ENCODE measurements around the gene KIRREL3.
A peak's percentile ranks its signal among the peaks of the same experiment; 100 is the strongest.
"Not testable (repeated sequence)": the region's sequence is repeated elsewhere in the genome, so short reads cannot be mapped to it uniquely, and the experiment has no call there.

The KIRREL3 gene

GRCh38 chr11:126413426-126413825 is 587.1 kb downstream of the KIRREL3 start:
- no peak for FAIRE-seq
- no peak for DNase-seq (ENCODE audit: low spot score)

DNA sequence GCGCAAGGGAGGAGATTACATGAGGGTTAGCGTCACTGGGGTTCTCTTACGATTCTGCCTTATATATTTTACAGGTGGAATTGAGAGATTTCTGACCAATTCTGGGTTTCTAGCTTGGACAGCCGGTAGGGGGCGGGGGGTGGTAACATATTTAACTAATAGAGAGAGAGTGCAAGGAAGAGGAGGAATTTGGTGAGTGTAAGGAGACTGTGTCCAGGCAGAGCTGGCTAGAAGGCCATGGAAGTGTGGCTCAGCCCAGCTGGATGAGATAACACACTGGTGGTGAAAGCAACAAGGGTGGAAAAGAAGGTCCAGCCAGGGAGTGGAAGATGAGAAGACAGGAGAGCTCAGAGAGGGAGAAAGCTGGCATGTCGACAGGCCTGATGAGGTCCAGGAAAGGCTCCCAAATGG is 588.6 kb downstream of the KIRREL3 start:
- FAIRE-seq: no peak
- DNase-seq (ENCODE audit: low spot score): no peak

- DNase-seq (ENCODE audit: low spot score) (no peak), FAIRE-seq (no peak)
Measured at GRCh38 chr11:126410649-126411048, 589.9 kb downstream of the KIRREL3 start.

GRCh38 chr11:126409620-126409985 is 591.0 kb downstream of the KIRREL3 start:
- no peak for DNase-seq (ENCODE audit: low spot score)
- no peak for FAIRE-seq

DNA sequence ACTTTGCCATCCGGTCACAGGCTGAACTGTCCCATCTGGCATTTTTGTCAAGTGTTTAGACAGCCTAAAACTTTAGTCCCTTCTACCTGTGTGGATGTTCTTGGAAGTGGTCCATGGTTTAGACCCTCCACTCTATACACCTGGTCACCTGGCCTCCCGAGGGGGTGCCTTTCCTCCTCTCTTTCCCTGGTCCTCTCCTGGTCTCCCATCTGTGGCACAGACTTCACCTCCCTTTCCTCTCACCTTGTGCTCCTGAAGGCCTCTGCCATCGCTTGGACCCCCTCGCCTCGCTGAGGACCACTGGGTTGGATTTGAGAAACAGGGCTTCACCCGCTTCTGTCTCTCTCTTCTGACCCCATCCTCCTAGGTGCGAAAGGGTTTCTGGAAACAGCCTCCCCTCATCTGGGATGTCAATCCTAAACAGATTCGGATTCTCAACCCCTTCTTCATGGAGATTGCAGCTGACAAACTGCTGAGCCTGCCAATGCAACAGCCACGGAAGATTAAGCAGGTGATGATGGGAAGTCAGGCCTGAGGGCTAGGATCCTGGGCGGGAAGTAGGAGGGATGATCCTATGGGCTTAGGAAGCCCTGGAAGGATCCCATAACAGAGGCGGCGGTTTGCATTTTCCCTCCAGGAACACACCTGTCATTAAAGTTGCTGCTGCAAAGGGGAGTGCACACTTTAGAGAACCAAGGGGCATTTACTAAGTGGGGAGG is 591.5 kb downstream of the KIRREL3 start:
- FAIRE-seq (no peak), DNase-seq (ENCODE audit: low spot score) (no peak)

GRCh38 chr11:126408496-126408895 is 592.1 kb downstream of the KIRREL3 start:
- DNase-seq (ENCODE audit: low spot score) (no peak), FAIRE-seq (no peak)

- FAIRE-seq: no peak
- no peak for DNase-seq (ENCODE audit: low spot score)
Measured at GRCh38 chr11:126407682-126408288, 592.8 kb downstream of the KIRREL3 start.

DNA sequence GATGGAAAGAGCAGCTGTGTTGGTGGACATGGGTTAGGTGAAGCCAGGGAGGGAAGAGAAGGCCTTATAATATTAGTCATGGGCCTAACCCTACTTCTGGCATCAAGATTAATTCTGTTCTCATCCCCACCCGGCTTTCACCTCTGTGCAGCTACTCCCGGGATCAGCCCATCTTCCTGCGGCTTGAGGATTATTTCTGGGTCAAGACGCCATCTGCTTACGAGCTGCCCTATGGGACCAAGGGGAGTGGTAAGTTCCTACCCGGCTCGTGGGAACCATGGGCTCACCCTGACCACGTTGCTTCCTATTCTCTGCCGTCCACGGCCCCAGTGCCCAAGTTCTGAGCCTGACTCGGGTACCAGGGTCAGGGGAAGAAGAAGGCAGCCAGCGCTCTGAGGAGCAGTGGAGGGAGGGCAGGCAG is 593.5 kb downstream of the KIRREL3 start:
- FAIRE-seq: no peak
- DNase-seq (ENCODE audit: low spot score): no peak

- no peak for DNase-seq (ENCODE audit: low spot score)
- no peak for FAIRE-seq
Measured at GRCh38 chr11:126406368-126406767, 594.2 kb downstream of the KIRREL3 start.

- DNase-seq (ENCODE audit: low spot score): no peak
Measured at GRCh38 chr11:126405906-126406305, 594.7 kb downstream of the KIRREL3 start.

GRCh38 chr11:126405374-126405773 is 595.2 kb downstream of the KIRREL3 start:
- DNase-seq (ENCODE audit: low spot score): no peak

More at GRCh38 chr11:126405906-126406305, 594.7 kb downstream of the KIRREL3 start:
- FAIRE-seq: no peak

DNA sequence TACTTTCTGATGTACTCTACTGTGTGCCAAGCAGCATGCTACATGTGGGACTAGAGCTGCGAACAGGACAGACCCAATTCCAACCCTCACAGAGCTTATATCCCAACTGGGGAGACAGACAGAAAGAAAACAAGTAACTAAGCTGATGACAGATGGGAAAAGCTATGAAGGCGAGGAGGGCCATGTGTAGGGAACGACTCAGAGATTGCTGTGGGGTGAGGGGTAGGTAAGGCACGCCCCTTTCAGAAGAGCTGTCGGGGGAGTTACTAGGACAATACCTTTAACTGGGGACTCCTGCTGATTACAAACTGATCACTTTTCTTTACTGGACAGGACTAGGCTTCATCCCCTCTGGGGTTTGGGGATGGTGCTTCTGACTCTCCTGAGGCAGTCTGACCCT is 596.2 kb downstream of the KIRREL3 start:
- no peak for DNase-seq (ENCODE audit: low spot score)
- FAIRE-seq: no peak

More at GRCh38 chr11:126405374-126405773, 595.2 kb downstream of the KIRREL3 start:
- FAIRE-seq: no peak

GRCh38 chr11:126403658-126404057 is 596.9 kb downstream of the KIRREL3 start:
- DNase-seq (ENCODE audit: low spot score): no peak
- FAIRE-seq: no peak

DNA sequence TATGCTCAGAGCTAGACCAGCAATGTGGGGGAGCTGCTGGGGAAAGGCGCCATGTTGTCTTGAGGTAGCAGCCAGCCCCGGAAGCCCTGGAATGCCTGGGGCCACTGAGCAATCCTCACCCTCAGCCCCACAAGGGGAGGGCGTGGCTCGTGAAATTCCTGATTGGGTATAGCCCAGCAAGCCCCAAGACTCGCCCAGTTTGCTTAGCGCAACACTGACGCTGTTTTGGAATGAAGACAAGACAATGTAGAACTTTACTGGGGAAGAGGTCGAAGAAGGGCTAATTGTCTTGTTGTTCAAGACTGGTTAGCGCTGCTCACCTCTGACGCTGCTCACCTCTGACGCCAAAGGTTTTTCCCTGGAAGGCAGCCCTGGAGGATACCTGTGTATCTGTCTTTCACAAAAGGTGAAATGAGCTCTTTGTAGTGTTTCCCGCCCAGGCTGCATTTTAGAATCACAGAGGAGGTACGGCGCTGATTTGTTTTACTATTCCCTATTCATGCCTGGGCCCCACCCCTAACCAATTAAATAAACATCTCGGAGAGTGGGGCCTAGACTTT is 597.5 kb downstream of the KIRREL3 start:
- FAIRE-seq (no peak), DNase-seq (ENCODE audit: low spot score) (no peak)

- DNase-seq (ENCODE audit: low spot score): no peak
- FAIRE-seq: no peak
Measured at GRCh38 chr11:126400479-126400878, 600.1 kb downstream of the KIRREL3 start.

- no peak for DNase-seq (ENCODE audit: low spot score)
- no peak for FAIRE-seq
Measured at GRCh38 chr11:126400019-126400418, 600.6 kb downstream of the KIRREL3 start.

DNA sequence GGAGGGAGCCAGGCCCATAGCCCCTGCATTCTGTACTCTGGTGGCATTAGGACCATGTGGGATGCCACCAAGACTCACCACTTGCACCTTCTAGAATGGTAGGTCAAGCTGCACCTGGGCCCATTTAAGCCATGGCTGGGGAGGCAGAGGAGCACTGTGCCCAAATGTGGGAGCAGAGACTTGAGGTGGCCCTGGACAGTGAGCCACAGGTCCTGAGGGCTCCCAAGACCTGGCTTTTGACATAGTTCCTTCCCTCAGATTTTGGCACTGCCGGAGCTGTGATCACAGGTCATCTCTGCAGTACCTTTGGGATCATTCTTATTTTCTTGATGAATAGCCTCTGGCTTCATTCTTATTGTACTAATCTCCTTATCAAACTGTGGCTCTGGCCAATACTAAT is 601.8 kb downstream of the KIRREL3 start:
- FAIRE-seq (no peak), DNase-seq (ENCODE audit: low spot score) (no peak)

DNA sequence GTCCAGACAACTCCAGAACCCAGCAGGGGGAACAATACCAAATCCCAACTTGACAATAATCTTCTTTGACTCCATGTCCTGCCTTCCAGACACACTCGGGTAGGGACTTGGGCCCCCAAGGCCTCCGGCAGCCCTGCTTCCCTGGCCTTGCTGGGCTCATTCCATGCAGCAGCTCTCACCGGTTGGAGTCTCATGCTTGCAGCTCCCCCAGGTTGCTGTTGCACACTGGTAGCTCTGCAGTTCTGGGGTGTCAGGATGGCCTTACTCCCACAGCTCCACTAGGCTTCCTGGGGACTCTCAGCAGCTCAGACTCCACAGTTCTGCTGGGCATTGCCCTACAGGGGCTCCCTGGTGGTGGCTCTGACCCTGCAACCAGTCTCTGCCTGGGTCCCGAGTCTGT is 602.3 kb downstream of the KIRREL3 start:
- DNase-seq (ENCODE audit: low spot score): no peak
- no peak for FAIRE-seq

- FAIRE-seq: no peak
- no peak for DNase-seq (ENCODE audit: low spot score)
Measured at GRCh38 chr11:126396965-126397364, 603.6 kb downstream of the KIRREL3 start.

DNA sequence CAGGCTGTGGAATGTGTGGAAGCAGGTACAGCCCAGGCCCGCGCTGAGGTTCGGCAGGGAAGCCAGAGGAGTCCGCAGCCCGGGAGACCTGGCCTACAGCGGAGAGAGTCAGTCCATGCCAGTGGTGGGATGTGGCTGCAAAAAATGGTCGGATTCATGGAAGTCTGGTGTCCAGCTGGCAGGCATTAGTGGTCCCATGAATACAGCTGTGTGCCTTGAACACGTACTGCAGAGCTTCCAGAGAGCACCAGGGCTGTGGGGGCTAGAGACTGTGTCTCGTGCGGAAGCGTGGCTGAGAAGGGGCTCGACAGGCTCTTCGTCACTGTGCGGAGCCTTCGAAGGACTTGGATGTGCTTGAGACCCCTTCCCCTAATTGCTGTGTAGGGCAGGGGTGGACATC is 604.3 kb downstream of the KIRREL3 start:
- not testable (repeated sequence) for FAIRE-seq

DNA sequence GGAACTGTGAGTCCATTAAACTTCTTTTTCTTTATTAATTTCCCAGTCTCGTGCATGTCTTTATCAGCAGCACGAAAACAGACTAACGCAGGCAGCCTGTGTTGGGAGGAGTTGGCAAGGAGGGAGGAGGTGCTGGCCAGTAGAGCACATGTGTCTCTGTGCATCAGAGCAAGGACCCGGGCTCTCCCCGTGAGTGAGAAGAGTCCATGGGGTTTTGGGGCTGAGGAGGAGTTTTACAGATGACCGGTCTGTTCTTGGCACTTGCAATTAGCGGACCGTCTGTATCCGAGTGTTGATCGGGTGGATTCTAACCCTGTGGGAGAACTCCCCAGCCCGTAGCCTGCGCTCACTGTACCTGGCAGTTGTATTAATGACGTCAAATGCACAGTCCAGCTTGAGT is 604.8 kb downstream of the KIRREL3 start:
- FAIRE-seq; DNase-seq (ENCODE audit: low spot score): not testable (repeated sequence)

More for the DNA sequence above, 604.3 kb downstream of the KIRREL3 start:
- DNase-seq (ENCODE audit: low spot score): not testable (repeated sequence)

DNA sequence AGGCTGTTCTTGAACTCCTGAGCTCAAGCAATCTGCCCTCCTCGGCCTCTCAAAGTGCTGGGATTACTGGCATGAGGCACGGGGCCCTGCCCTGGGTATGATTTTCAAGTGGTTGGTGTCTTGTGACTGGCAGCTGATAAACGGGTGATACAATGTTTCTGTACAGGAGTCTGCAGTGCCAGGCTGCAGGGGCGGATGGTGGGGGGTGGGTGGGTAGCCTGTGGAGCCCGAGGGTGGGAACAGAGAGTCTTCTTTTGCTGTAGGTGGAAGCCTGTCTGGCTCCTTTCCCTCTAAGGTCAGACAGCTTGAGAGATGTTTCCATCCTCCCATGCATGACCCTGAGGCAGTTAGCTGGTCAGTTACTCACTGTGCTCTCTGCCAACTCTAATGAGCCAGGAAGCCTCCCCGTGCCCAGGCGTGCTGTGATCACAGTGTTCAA is 605.9 kb downstream of the KIRREL3 start:
- FAIRE-seq: peak; percentile 70
- DNase-seq (ENCODE audit: low spot score): peak; percentile 27

DNA sequence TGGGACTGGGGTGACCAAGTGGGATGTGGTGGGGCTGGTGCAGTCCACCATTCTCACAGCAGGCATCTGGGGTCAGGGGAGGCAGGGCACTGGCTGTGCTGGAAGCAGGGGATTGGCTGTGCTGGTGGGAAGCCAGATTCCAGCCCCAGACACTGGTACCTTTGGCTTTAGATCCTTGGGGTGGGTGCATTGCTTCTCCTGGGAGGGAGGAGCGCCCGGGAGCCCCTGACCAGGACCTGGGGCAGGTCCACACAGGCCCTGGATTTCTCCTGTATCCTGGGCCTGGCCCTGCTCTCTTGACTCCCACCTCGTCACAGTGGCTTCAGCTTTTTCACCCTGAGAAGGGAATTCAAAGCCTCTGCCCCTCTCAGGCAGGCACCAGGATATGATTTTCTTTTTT is 606.5 kb downstream of the KIRREL3 start:
- FAIRE-seq (no peak), DNase-seq (ENCODE audit: low spot score) (no peak)

Measured in RCC 7860 (cell line).